K562 (cell line): ENCODE data around the gene SLC25A42. TPM values are rescaled to one million over a fixed set of nuclear protein-coding genes. Genes with fewer than 3 reads are reported as not detected.

Source experiments
- ATAC-seq: fragments of 200-7000 bp; cut with Tn5 transposase; 3 replicates; pipeline ENCODE4 v1.9.1; 2020; ENCODE audit warnings: moderate library complexity
- BruUV-seq: library from RNA; stranded (reverse); fragments of 400-500 nt; replicated peaks from 2 replicates; lab custom pipeline; 2021; lab: Mats Ljungman, UMichigan
- CTCF ChIA-PET: fragments of 300-600 bp; formaldehyde crosslinking; extraction: SDS; loops from one replicate; lab custom pipeline; 2021; ENCODE audit warnings: low intra/inter-chr PET ratio; lab: Yijun Ruan, JAX
- POLR2A ChIA-PET: fragments of 300-600, 350-650 bp; sonication (Branson Sonifier 250); formaldehyde crosslinking; extraction: SDS; loops from one replicate; lab custom pipeline; 2021; ENCODE audit warnings: antibody characterized with exemption, inconsistent platforms; lab: Yijun Ruan, JAX
- DNase-seq, 4 experiments: peaks; one replicate each; pipeline versions ENCODE4 v3.0.0 to v3.0.0-alpha.2; 2011 to 2018; ENCODE audit warnings: low spot score in 3 of 4, mixed read lengths in 3 of 4; ENCODE audit errors: extremely low read depth in 1 of 4
- FAIRE-seq: peaks from 2 replicates; lab custom pipeline; 2011; peaks lifted over from hg19 to GRCh38; lab: Jason Lieb, UNC
- H2AFZ ChIP-seq: 2 replicates; pipeline ENCODE4 v1.6.0; 2011; ENCODE audit warnings: low read depth, low read length, control low read depth, inconsistent platforms
- H3K27ac ChIP-seq: fragments of 200-600 bp; 3 replicates; pipeline ENCODE4 v1.8.0; 2011; ENCODE audit warnings: low read depth, mild to moderate bottlenecking, control low read depth, inconsistent platforms, low read length, moderate library complexity, mixed read lengths; ENCODE audit errors: extremely low read depth
- H3K27me3 ChIP-seq, 2 experiments: fragments of 300-600 bp in 1 of 2; 2 replicates in 1 of 2; 3 replicates in 1 of 2; pipeline versions ENCODE4 v1.6.0 to v1.8.0; 2011; ENCODE audit warnings: inconsistent platforms in 2 of 2, low read length in 2 of 2, mild to moderate bottlenecking in 1 of 2, mixed read lengths in 1 of 2, moderate library complexity in 1 of 2; ENCODE audit not compliant: control insufficient read depth in 2 of 2, insufficient read depth in 2 of 2
- H3K36me3 ChIP-seq: fragments of 300-600 bp; 3 replicates; pipeline ENCODE4 v1.8.0; 2011; ENCODE audit warnings: mild to moderate bottlenecking, low read length, inconsistent platforms; ENCODE audit not compliant: control insufficient read depth, insufficient read depth
- H3K4me1 ChIP-seq, 2 experiments: fragments of 200-600 bp in 1 of 2; replicated peaks in 1 of 2; 2 replicates in 1 of 2; 3 replicates in 1 of 2; pipeline versions ENCODE4 v1.5.1 to v1.8.0; 2011; ENCODE audit warnings: inconsistent platforms in 2 of 2, low read length in 2 of 2, mild to moderate bottlenecking in 1 of 2, mixed read lengths in 1 of 2, moderate library complexity in 1 of 2; ENCODE audit not compliant: control insufficient read depth in 2 of 2, insufficient read depth in 2 of 2
- H3K4me2 ChIP-seq: 2 replicates; pipeline ENCODE4 v1.6.1; 2011; ENCODE audit warnings: low read length, control low read depth, inconsistent platforms, mixed read lengths; ENCODE audit not compliant: insufficient read depth
- H3K4me3 ChIP-seq: fragments of 200-600 bp; sonication (generic), shearing (Covaris generic); 2 replicates; pipeline ENCODE4 v1.5.1; 2016; ENCODE audit warnings: control low read depth, inconsistent platforms
- H3K79me2 ChIP-seq: fragments of 200-600 bp; 3 replicates; pipeline ENCODE4 v1.8.0; 2011; ENCODE audit warnings: low read length, inconsistent platforms; ENCODE audit not compliant: control insufficient read depth, insufficient read depth
- H3K9ac ChIP-seq, 2 experiments: 2 replicates each; pipeline versions ENCODE4 v1.6.0 to v1.6.1; 2011; ENCODE audit warnings: low read depth in 2 of 2, low read length in 2 of 2, control low read depth in 1 of 2, inconsistent platforms in 1 of 2, mild to moderate bottlenecking in 1 of 2, mixed read lengths in 1 of 2; ENCODE audit not compliant: insufficient read depth in 1 of 2
- H3K9me1 ChIP-seq: one replicate; pipeline ENCODE4 v1.6.0; 2011; ENCODE audit warnings: inconsistent platforms, mild to moderate bottlenecking, low read length, moderate library complexity; ENCODE audit not compliant: control insufficient read depth, insufficient read depth
- H3K9me3 ChIP-seq: replicated peaks from 2 replicates; pipeline ENCODE4 v1.5.1; 2011; ENCODE audit warnings: low read depth, low read length, inconsistent platforms; ENCODE audit not compliant: control insufficient read depth, insufficient read depth
- H4K20me1 ChIP-seq: replicated peaks from 2 replicates; pipeline ENCODE4 v1.6.1; 2011; ENCODE audit warnings: low read length, inconsistent platforms, mixed read lengths; ENCODE audit not compliant: control insufficient read depth, insufficient read depth
- ELF2 ChIP-seq: fragments of 250-450 bp; sonication (Bioruptor Pico); IDR thresholded peaks from 2 replicates; pipeline ENCODE4 v1.5.0; 2021; ENCODE audit warnings: mild to moderate bottlenecking
- MEIS2 ChIP-seq: fragments of 450-650 bp; IDR thresholded peaks from 2 replicates; pipeline ENCODE4 v1.6.1; 2014; ENCODE audit warnings: mild to moderate bottlenecking; ENCODE audit not compliant: partially characterized antibody
- NR4A1 ChIP-seq, 2 experiments: fragments of 250-450 bp in 1 of 2; fragments of 450-650 bp in 1 of 2; sonication (Bioruptor Pico) in 1 of 2; IDR thresholded peaks; 2 replicates each; pipeline versions ENCODE4 v1.4.0 to v1.6.1; 2016 to 2020; ENCODE audit warnings: mild to moderate bottlenecking in 2 of 2, missing compliant biosample characterization in 1 of 2, missing genetic modification characterization in 1 of 2, moderate library complexity in 1 of 2
- PTTG1 ChIP-seq: fragments of 450-650 bp; IDR thresholded peaks from 2 replicates; pipeline ENCODE4 v1.6.1; 2016; ENCODE audit warnings: low read depth, mild to moderate bottlenecking, missing genetic modification characterization, missing compliant biosample characterization
- RBM25 ChIP-seq: fragments of 200-400 bp; formaldehyde crosslinking; IDR thresholded peaks from 2 replicates; pipeline ENCODE4 v1.6.1; 2018; ENCODE audit warnings: low read length, low read depth, moderate library complexity; ENCODE audit not compliant: severe bottlenecking
- ZNF444 ChIP-seq: fragments of 250-450 bp; sonication (Bioruptor Pico); IDR thresholded peaks from 2 replicates; pipeline ENCODE4 v1.4.0; 2020; ENCODE audit warnings: mild to moderate bottlenecking, moderate library complexity
- WGBS: fragments of 100-300 bp; shearing (Covaris generic); methylation state at CpG from one replicate; pipeline ENCODE4 v1.1.6; 2016; ENCODE audit warnings: low coverage, mixed read lengths; ENCODE audit not compliant: insufficient coverage; ENCODE audit errors: missing lambda C conversion rate; 5-methylcytosine and 5-hydroxymethylcytosine counted together
- in situ Hi-C: fragments of 300-500 bp; cut with MboI; formaldehyde crosslinking; loops from 4 replicates; pipeline ENCODE4 v1.15.0; 2018; ENCODE audit warnings: inconsistent platforms, mixed read lengths
- intact Hi-C: fragments of 100-400 bp; cut with micrococcal nuclease; formaldehyde crosslinking; loops from 2 replicates; pipeline ENCODE4 v1.14.2; 2022
- polyA plus RNA-seq, 8 experiments: library from polyadenylated mRNA; depleted of rRNA in 4 of 8; stranded (reverse) in 5 of 8; unstranded in 3 of 8; fragments of >200 nt; fragmentation: Nextera tagmentation in 2 of 8; fragmentation: Illumina TruSeq in 1 of 8; extraction: Ambion mirVana in 2 of 8; extraction: Trizol in 1 of 8; gene quantifications; 2 replicates each; pipeline versions ENCODE4 v1.2.1 to v1.2.3, GENCODE V29; 2011 to 2014; ENCODE audit warnings: inconsistent platforms in 1 of 8, missing spikeins in 1 of 8
- total RNA-seq, 7 experiments: library from RNA; depleted of rRNA in 6 of 7; stranded (reverse); fragments of >200 nt in 6 of 7; fragmentation: Illumina TruSeq in 2 of 7; extraction: Trizol in 2 of 7; gene quantifications; 2 replicates each; pipeline versions ENCODE4 v1.2.1 to v1.2.3, GENCODE V29; 2011 to 2021; ENCODE audit warnings: low replicate concordance in 1 of 7

The SLC25A42 gene
- total and polyA plus RNA-seq, 9 of the 15 experiments (the other 6 are each of a cell fraction or from before 2014, with no cell fraction given): 0.59 to 32.2 (median 14.1) TPM

DNA sequence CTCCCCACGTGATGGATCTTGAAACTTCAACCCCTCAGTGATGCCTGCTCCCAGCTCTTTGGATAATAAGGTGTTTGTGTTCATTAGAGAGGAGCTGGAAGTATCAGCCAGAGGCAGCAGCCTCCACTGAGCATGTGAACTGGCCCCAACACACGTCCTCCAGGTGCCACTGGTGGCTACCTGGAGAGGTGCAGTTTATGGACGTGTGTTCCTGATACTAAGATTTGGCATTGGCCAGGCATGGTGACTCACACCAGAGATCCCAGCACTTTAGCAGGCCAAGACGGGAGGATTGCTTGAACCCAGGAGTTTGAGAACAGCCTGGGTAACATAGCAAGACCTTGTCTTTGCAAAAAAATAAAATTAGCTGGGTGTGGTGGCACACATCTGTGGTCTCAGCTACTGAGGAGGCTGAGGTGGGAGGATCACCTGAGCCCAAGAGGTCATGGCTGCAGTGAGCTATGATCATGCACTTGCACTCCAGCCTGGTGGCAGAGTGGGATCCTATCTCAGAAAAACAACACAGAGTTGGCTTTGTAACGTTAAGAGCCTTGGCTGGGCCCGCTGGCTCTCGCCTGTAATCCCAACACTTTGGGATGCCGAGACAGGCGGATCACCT, 34.4 kb downstream of the SLC25A42 start:
- H3K9me1 ChIP-seq: no peaks in the 10 kb centered on the region
- no TSS peak for BruUV-seq
- H3K4me1 ChIP-seq: peaks cover 0 to 18% of the 10 kb centered on the region in 2 experiments; a peak in 2 of 5 replicates
- ChIA-PET CTCF (no interaction called here), POLR2A (interaction anchor here (1.0 to 1.5 kb wide), 3 partner anchors 11 to 35 kb away, joined by 3 to 7 read pairs (median 5); no protein-coding TSS in a partner anchor)
- H3K4me3 ChIP-seq: no peak overlapping the region
- H3K27me3 ChIP-seq: no peaks in the 10 kb centered on the region
- peaks cover 47% of the 10 kb centered on the region; the same call in 2 of the 3 replicates for H3K36me3 ChIP-seq
- intact Hi-C loops: no loop called here
- H2AFZ ChIP-seq: no peak overlapping the region
- no peak for FAIRE-seq
- H3K79me2 ChIP-seq: no peaks in the 10 kb centered on the region
- H3K4me2 ChIP-seq: no peak overlapping the region
- no peak for ATAC-seq
- no peaks in the 10 kb centered on the region for H4K20me1 ChIP-seq
- H3K9ac ChIP-seq: no peak overlapping the region; a peak in 1 of 4 replicates
- no peak for TF ChIP-seq MEIS2
- no peak for TF ChIP-seq RBM25
- no peak for TF ChIP-seq ELF2 (CRISPR knock-in tag)
- no peak for TF ChIP-seq ZNF444
- TF ChIP-seq PTTG1 (tag): no peak
- TF ChIP-seq NR4A1 (CRISPR knock-in tag; IDR thresholded peaks at IDR 0.05): no peak
- no peak for TF ChIP-seq NR4A1 (tag; IDR thresholded peaks at IDR 0.05)
- TF ChIP-seq, all 486 proteins: peak for 0
- DNase-seq: no peak
- H3K27ac ChIP-seq: no peak overlapping the region
- in situ Hi-C loops: no loop called here
- no peaks in the 10 kb centered on the region for H3K9me3 ChIP-seq
- WGBS: 73% methylated on average over 9 of the region's 9 CpGs
